ENCODE measurements around the gene PBXIP1. TPM values are rescaled to one million over a fixed set of nuclear protein-coding genes. Genes with fewer than 3 reads are reported as not detected.

The PBXIP1 gene
- total RNA-seq, 1 donor from 2014 or later: 25.1 TPM

DNA sequence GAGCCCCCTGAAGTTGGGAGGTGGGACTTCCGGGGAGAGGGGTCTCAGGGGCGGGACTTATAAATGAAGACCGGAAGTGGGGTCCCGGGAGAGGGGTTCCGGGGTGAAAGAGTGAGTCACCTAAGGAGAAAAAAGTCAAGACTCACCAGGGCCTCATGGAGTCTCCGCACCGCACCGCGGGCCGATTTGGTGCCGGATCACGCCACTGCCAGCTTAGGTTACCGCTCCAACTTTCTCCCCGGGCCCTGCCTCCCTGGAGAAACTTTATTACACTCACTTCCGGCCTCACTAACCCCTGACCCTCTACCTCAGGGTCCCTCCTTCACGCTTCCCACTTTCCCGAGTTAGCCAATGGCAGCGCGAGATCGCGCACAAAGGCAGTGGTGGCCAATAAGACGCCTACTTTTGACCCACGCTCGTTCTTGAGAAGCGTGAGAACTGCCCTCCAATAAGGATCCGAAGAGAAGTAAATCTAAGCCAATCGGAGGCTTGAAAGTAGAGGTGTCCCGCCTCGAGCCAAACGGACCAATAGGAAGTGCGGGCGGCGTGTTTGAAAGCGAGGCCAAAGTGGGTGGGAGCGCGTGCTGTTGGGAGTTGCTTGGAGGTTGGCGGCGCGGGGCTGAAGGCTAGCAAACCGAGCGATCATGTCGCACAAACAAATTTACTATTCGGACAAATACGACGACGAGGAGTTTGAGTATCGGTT, 18.4 kb upstream of the PBXIP1 start, which contains the start of gene CKS1B:
TSS of gene CKS1B (plus strand) at position 580 of the 706 bp plus-strand sequence. CDS start at position 645, 65 bp downstream.
- H3K27me3 Mint-ChIP-seq (ENCODE audit: insufficient read depth): no peaks in the 10 kb centered on the region
- H3K27ac Mint-ChIP-seq: no peak within 1 kb of the TSS
- H3K36me3 Mint-ChIP-seq (ENCODE audit: low read depth): peaks cover 20% of the 10 kb centered on the region
- intact Hi-C loops (cut with micrococcal nuclease): loop anchor here (1.0 to 5.0 kb wide), 14 partner anchors 9 to 754 kb away; partner anchors contain the start of genes ADAM15, ADAR, FLAD1 and PYGO2
- H3K9me3 Mint-ChIP-seq: no peaks in the 10 kb centered on the region
- H3K4me1 Mint-ChIP-seq (ENCODE audit: low read depth): peaks cover 36% of the 10 kb centered on the region
- peak; percentile 95 for DNase-seq (ENCODE audit: low spot score)
- no peak within 1 kb of the TSS for H3K4me3 Mint-ChIP-seq

DNA sequence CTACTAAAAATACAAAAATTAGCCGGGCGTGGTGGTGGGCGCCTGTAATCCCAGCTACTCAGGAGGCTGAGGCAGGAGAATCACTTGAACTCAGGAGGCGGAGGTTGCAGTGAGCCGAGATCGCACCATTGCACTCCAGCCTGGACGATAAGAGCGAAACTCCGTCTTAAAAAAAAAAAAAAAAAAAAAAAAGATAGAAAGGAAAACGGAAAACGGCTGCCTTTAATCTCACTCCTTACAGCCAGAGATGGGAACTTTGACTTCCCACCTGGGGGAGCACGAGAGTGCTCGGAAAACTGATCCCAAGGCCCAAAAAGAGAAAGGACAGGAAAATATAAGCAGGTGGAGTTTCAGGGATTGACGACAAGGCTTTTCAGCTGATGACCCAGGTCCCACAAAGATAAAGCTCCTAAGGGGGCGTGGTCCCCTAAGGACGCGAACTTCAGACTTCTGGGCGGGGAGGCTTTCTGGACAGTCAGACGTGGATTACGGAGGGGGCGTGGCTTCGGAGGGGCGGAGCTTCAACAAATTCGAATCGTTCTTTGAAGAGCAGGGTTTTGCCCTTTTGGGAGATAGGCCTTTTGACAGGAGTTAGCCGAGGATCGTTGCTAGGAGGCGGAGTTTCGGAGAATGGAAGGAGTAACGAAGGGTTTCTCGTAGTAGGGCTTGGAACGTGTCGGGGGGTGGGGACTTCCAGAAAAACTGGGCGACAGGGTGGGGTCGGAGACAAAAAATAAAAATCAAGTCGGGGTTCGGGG, 17.6 kb upstream of the PBXIP1 start:
- Mint-ChIP-seq H3K27ac (no peak overlapping the region), H3K36me3 (ENCODE audit: low read depth) (peaks cover 20% of the 10 kb centered on the region)

DNA sequence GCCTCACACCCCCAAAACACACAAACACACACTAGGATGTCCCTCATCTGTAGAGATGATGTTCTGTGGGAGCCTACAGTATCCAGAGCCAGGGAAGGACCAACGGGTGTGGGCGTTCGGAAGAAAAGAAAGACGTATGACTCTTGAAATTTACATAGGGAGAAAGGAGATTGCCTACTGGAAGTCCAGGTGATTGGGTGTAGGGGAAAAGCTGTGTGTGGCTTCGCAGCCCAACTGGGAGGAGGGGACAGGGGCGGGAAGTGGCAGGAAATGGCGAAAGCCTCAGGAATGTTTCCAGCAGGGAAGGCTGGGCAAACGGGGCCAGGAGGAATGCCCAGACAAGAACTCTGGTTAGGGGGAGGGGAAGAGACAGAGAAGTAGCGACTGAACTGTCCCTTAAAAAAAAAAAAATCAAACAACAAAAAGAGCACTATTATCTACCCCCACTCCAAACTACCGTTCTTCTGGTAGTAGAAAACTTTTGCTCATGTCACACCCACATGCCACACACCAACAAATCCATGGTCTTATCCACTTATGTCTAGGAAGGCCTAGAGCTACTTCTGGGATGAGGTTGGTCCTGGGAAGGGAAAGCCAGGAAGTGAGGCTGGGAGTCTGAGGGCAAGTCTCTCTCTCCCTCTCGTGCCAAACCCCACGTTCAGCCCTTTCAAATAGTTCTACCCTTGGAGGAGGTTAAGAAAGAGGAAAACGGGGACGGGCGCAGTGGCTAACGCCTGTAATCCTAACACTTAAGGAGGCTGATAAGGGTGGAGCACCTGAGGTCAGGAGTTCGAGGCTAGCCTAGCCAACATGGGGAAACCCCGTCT, 16.8 kb upstream of the PBXIP1 start:
- H3K9me3 Mint-ChIP-seq: no peaks in the 10 kb centered on the region
- H3K27me3 Mint-ChIP-seq (ENCODE audit: insufficient read depth): no peaks in the 10 kb centered on the region
- intact Hi-C loops (cut with micrococcal nuclease): loop anchor here (5.0 kb wide), 1 partner anchor 220 kb away; no protein-coding TSS in a partner anchor
- DNase-seq (ENCODE audit: low spot score): no peak
- peak overlapping the region; percentile 59 for H3K27ac Mint-ChIP-seq
- peak overlapping the region; percentile 79 for H3K4me3 Mint-ChIP-seq
- peaks cover 22% of the 10 kb centered on the region for H3K36me3 Mint-ChIP-seq (ENCODE audit: low read depth)
- peaks cover 43% of the 10 kb centered on the region for H3K4me1 Mint-ChIP-seq (ENCODE audit: low read depth)

More for the DNA sequence above, 17.6 kb upstream of the PBXIP1 start:
- peak; percentile 88 for DNase-seq (ENCODE audit: low spot score)
- peaks cover 41% of the 10 kb centered on the region for H3K4me1 Mint-ChIP-seq (ENCODE audit: low read depth)
- no peak overlapping the region for H3K4me3 Mint-ChIP-seq
- intact Hi-C loops (cut with micrococcal nuclease): loop anchor here (1.0 to 5.0 kb wide), 14 partner anchors 10 to 753 kb away; partner anchors contain the start of genes ADAM15, ADAR, FLAD1 and PYGO2
- H3K27me3 Mint-ChIP-seq (ENCODE audit: insufficient read depth): no peaks in the 10 kb centered on the region
- no peaks in the 10 kb centered on the region for H3K9me3 Mint-ChIP-seq

DNA sequence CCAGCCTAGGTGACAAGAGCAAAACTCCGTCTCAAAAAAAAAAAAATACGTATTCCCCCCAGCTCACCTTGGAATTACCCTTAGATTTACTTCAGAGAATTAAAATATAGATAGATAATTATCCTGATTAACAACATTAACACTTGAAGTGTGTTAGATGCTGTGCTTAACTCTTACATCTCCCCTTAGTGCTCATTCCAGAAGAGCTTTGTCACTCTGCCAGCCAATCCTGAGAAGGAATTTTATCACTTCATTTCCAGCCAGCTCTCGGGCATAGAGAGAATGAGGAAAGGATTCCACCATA, 16.3 kb upstream of the PBXIP1 start:
- H3K9me3 Mint-ChIP-seq: no peaks in the 10 kb centered on the region
- H3K4me3 Mint-ChIP-seq: peak overlapping the region; percentile 79
- H3K36me3 Mint-ChIP-seq (ENCODE audit: low read depth): peaks cover 22% of the 10 kb centered on the region
- H3K27ac Mint-ChIP-seq: peak overlapping the region; percentile 59
- no peak for DNase-seq (ENCODE audit: low spot score)
- peaks cover 45% of the 10 kb centered on the region for H3K4me1 Mint-ChIP-seq (ENCODE audit: low read depth)
- no peaks in the 10 kb centered on the region for H3K27me3 Mint-ChIP-seq (ENCODE audit: insufficient read depth)
- intact Hi-C loops (cut with micrococcal nuclease): loop anchor here (5.0 kb wide), 1 partner anchor 220 kb away; no protein-coding TSS in a partner anchor

DNA sequence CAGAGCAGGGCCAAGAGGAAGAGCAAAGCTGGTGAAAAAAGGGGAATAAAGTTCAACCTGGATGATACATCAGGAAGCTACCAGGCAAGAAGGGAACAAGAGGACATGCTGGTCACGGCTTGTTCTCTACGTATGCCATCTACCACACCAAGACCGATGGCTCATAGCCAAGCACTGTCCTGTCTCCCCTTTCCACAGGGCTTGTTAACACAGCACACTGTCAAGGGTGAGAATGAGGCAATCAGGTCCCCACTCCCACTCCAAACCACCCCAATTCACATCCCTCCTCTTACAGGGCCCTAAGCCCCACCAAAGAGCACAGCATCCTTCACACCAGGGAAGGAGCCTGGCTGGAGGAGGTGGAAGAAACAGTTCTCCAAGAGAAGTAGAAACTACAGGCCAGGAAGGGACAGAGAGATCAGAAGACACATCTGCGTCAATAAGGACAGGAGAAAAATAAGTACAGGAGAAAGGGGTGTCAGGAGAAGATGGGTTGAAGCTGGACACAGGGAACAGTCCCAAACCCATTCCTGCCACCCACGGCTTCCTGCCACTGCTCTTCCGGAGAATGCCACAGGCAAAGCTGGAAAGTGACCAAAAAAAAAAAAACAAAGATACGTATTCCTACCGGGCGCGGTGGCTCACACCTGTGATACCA, 15.6 kb upstream of the PBXIP1 start:
- Mint-ChIP-seq H3K4me1 (ENCODE audit: low read depth) (peaks cover 47% of the 10 kb centered on the region), H3K27me3 (ENCODE audit: insufficient read depth) (no peaks in the 10 kb centered on the region), H3K9me3 (no peaks in the 10 kb centered on the region), H3K4me3 (peak overlapping the region; percentile 47), H3K36me3 (ENCODE audit: low read depth) (peaks cover 24% of the 10 kb centered on the region), H3K27ac (peak overlapping the region; percentile 83)
- DNase-seq (ENCODE audit: low spot score): no peak
- intact Hi-C loops (cut with micrococcal nuclease): loop anchor here (5.0 kb wide), 1 partner anchor 221 kb away; no protein-coding TSS in a partner anchor

DNA sequence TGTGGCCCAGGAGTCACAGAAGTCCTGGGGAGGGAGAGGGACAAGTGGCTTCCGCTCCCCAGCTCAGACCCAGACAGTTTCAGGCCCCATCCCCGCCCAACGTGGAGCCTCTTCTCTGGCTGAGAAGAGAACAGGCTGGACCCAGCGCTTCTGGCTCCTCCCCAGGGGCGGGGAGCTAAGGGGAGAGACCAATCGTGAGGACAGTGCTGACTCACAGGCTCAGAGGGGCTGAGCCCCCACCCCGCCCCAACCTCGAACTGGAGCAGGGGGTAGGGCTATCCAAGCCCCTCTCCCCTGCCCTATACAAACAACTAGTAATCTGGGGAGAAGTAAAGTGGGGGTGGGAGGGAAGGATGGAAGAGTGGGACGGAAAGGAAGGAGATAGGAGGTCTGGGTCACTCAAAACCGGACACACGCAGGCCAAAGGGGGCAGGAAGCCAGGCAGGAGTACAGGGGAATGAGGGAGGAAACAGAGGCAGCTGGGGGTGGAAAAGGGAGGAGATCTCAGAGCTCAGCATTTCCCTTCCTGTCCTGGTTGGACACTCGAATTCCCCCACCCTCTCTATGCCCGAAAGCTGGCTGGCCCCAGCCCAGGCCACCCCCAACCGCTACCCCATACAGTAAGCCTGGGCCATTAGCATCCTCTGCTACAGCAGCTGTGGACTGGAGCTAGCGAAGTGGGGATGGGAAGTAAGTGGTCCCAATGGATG, 14.9 kb upstream of the PBXIP1 start, which contains the start of gene SHC1:
TSS of gene SHC1 (minus strand) at position 117 of the 710 bp plus-strand sequence. CDS start 221 bp downstream, outside the sequence.
- intact Hi-C loops (cut with micrococcal nuclease): loop anchor here (5.0 kb wide), 1 partner anchor 222 kb away; no protein-coding TSS in a partner anchor
- H3K4me1 Mint-ChIP-seq (ENCODE audit: low read depth): peaks cover 47% of the 10 kb centered on the region
- H3K27me3 Mint-ChIP-seq (ENCODE audit: insufficient read depth): no peaks in the 10 kb centered on the region
- H3K9me3 Mint-ChIP-seq: no peaks in the 10 kb centered on the region
- peaks cover 27% of the 10 kb centered on the region for H3K36me3 Mint-ChIP-seq (ENCODE audit: low read depth)
- DNase-seq (ENCODE audit: low spot score): peak; percentile 40
- peak within 1 kb of the TSS; percentile 83 for H3K27ac Mint-ChIP-seq
- H3K4me3 Mint-ChIP-seq: peak within 1 kb of the TSS; percentile 53

DNA sequence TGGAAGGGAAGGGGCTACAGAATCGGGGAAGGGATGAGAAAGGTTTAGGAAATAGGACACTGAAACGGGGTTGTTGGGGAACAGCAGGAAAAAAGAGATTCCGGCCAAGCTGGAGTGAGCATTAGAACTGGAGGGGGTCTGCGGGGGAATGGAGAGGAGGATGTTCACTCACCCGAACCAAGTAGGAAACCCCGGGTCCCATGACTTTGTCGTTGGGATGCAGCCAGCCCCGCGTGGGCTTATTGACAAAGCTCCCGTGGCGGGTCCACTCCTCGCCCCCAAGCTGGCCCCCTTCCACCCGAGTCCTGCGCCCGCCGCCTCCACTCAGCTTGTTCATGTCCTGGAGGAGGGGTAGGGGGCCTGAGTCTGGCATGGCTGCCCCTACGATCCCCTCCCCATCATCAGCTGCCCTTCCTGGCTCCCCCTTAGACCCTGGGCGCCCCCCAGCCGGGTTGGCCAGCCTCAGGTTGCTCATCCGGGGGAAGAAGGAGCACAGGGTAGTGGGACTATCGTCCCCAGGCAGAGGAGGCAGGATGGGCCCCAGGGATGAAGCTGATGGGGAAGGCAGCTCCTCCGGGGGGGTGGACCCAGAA, 14.1 kb upstream of the PBXIP1 start:
- intact Hi-C loops (cut with micrococcal nuclease): loop anchor here (5.0 kb wide), 1 partner anchor 222 kb away; no protein-coding TSS in a partner anchor
- H3K36me3 Mint-ChIP-seq (ENCODE audit: low read depth): peaks cover 33% of the 10 kb centered on the region
- H3K9me3 Mint-ChIP-seq: no peaks in the 10 kb centered on the region
- peaks cover 47% of the 10 kb centered on the region for H3K4me1 Mint-ChIP-seq (ENCODE audit: low read depth)
- no peak overlapping the region for H3K27ac Mint-ChIP-seq
- no peak overlapping the region for H3K4me3 Mint-ChIP-seq
- H3K27me3 Mint-ChIP-seq (ENCODE audit: insufficient read depth): no peaks in the 10 kb centered on the region
- no peak for DNase-seq (ENCODE audit: low spot score)

DNA sequence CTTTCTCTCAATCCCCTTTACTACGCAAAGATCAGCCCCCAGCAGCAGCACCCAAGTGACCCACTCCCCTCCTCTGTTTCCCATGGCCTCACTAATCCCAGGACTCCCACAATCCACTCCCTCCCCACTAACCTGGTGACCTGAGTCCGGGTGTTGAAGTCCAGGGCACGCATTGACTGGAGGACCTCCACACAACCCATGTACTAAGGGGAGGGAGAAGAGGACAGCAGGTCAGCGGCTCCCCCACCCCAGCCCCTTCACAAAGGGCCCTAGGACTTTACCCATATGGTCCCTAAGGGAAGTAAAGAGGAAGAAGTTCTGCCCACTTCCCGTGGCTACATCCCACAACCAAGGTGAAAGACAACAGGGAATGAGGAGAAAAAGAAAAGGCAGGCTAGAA, 13.3 kb upstream of the PBXIP1 start:
- Mint-ChIP-seq H3K9me3 (no peaks in the 10 kb centered on the region), H3K36me3 (ENCODE audit: low read depth) (peaks cover 37% of the 10 kb centered on the region), H3K4me3 (peak overlapping the region; percentile 52), H3K27me3 (ENCODE audit: insufficient read depth) (no peaks in the 10 kb centered on the region), H3K4me1 (ENCODE audit: low read depth) (peaks cover 47% of the 10 kb centered on the region), H3K27ac (peak overlapping the region; percentile 67)
- no peak for DNase-seq (ENCODE audit: low spot score)
- intact Hi-C loops (cut with micrococcal nuclease): no loop called here

DNA sequence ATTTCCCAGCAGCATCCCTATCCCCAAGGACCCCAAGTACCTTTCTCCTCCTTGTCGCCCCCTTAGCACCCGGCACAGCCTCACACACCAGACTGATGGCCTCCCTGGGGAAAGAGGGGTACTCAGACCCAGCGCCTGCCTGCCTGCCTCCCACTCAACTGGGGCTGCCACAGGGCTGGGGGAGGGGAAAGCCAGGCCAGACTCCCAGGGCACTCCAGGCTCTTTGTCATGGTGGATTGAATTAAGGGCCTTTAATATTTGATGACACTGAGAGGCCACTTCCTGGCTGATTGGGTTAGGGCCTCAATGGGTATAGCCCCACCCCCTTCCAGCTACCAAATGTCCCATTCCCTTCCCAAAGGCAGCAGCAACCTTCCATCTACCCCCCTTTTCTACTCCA, 12.8 kb upstream of the PBXIP1 start:
- intact Hi-C loops (cut with micrococcal nuclease): no loop called here
- peaks cover 51% of the 10 kb centered on the region for H3K4me1 Mint-ChIP-seq (ENCODE audit: low read depth)
- H3K9me3 Mint-ChIP-seq: no peaks in the 10 kb centered on the region
- no peaks in the 10 kb centered on the region for H3K27me3 Mint-ChIP-seq (ENCODE audit: insufficient read depth)
- H3K4me3 Mint-ChIP-seq: no peak overlapping the region
- no peak for DNase-seq (ENCODE audit: low spot score)
- H3K36me3 Mint-ChIP-seq (ENCODE audit: low read depth): peaks cover 40% of the 10 kb centered on the region
- peak overlapping the region; percentile 43 for H3K27ac Mint-ChIP-seq

DNA sequence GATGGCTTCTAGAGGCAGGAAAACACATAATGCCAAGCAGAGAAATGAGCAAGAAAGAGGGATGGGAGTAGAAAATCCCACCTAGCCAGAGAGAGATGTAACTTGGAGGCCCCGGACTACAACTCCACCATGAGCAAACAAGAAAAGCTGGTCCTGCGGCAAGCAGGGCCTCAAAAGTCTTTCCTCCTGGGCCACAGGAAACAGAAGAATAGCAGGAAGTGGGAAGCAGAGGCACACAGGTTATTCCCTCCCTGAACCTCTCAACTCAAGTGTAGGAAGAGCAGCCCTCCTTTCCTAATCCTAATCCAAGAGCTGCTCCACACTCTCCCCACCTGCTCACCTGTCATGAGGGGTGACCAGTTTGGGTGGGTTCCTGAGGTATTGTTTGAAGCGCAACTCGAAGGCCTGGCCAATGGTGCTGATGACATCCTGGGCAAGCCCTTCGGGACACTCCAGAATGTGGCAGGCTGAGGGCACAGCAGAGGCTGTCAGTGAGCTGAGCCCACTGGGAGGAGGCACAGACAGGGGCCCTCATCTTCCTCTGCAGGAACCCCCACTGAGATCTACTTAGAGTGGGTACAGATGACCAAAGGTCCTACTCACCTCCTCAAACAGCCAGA, 11.5 kb upstream of the PBXIP1 start:
- H3K4me1 Mint-ChIP-seq (ENCODE audit: low read depth): peaks cover 57% of the 10 kb centered on the region
- peaks cover 49% of the 10 kb centered on the region for H3K36me3 Mint-ChIP-seq (ENCODE audit: low read depth)
- no peaks in the 10 kb centered on the region for H3K9me3 Mint-ChIP-seq
- DNase-seq (ENCODE audit: low spot score): no peak
- no peaks in the 10 kb centered on the region for H3K27me3 Mint-ChIP-seq (ENCODE audit: insufficient read depth)
- H3K27ac Mint-ChIP-seq: peak overlapping the region; percentile 18
- intact Hi-C loops (cut with micrococcal nuclease): no loop called here
- no peak overlapping the region for H3K4me3 Mint-ChIP-seq

DNA sequence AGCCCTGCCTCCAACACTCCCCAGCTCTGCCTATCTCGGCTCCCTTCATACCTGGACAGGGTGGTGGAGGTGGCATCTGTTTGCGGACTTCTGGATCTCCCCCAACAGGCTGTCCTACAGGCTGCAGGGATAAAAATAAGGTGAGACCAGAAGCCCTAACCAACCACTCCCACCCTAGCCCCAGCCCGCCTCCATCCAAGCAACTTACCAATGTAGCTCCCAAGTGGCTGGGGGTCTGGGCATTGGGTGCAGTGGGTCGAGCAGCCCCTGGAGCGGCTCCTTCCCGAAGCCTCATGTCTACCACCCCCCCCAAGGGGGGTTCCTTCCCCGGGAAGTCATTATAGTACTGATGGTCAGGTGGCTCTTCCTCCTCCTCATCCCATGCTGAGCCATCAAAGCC, 10.2 kb upstream of the PBXIP1 start:
- Mint-ChIP-seq H3K36me3 (ENCODE audit: low read depth) (peaks cover 47% of the 10 kb centered on the region), H3K9me3 (no peaks in the 10 kb centered on the region), H3K27ac (no peak overlapping the region), H3K4me3 (no peak overlapping the region), H3K4me1 (ENCODE audit: low read depth) (peaks cover 52% of the 10 kb centered on the region), H3K27me3 (ENCODE audit: insufficient read depth) (no peaks in the 10 kb centered on the region)
- no peak for DNase-seq (ENCODE audit: low spot score)
- intact Hi-C loops (cut with micrococcal nuclease): no loop called here
